ENCODE data around the gene GRIP1.

GRIP1 gene

DNA sequence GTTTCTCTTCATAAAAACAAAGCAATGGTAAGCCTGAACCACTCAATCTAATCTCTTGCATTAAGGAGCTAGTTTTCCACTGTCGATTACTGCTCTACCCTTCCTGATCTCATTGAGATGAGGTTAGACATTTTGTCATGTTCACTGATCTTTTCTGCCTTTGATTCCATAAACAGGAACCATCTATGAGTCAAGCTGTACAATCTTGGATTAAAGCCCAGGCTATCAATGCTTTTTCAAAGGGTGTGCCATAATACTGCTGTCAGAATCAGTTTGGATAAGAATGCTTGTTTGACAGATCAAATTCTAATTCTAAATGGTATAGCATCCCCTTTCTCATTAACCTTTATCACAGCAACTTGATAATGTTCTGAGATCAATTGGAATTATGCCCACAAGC is 16.1 kb downstream of the GRIP1 start:
- no peak overlapping the region for H3K4me3 ChIP-seq (ENCODE audit: insufficient read length, low read depth)
- H3K9ac ChIP-seq (ENCODE audit: insufficient read length, low read depth), result no peak overlapping the region
- H3K36me3 ChIP-seq (ENCODE audit: insufficient read depth, insufficient read length, low read length), result no peaks in the 10 kb centered on the region
- H3K4me1 ChIP-seq (ENCODE audit: insufficient read depth, insufficient read length), result no peaks in the 10 kb centered on the region
- no peak for DNase-seq (ENCODE audit: low read depth, low spot score)
- no peaks in the 10 kb centered on the region for H3K9me3 ChIP-seq (ENCODE audit: insufficient read depth, low read length)
- H3K27me3 ChIP-seq (ENCODE audit: insufficient read depth, insufficient read length), result no peaks in the 10 kb centered on the region
- TF ChIP-seq ZNF274 (IDR thresholded peaks at IDR 0.05; ENCODE audit: low read depth, low read length) (no peak), YY1 (IDR thresholded peaks at IDR 0.05; ENCODE audit: insufficient read depth, insufficient read length) (no peak)

DNA sequence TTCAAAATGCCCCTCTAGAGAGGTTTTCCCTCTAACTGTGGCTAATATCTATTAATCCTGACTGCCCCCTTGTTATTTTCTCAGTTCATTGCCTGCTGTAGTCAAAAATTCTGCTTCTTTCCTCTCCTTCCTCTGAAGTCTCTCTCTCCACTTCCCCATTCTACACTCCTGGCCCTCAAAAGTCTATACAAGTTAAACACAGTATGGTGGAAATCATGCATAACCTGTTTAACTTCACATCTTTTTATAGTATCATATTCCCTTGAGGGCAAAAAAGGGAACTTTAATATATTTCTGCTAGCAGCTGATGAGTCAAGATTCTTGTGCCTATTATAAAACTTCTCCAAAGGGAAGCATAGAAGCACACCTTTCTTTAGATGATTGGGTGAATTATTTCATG is 16.7 kb downstream of the GRIP1 start:
- H3K9ac ChIP-seq (ENCODE audit: insufficient read length, low read depth), result no peak overlapping the region
- H3K4me3 ChIP-seq (ENCODE audit: insufficient read length, low read depth), result no peak overlapping the region
- TF ChIP-seq SUZ12 (IDR thresholded peaks at IDR 0.05; ENCODE audit: extremely low read depth, insufficient read depth, insufficient read length), result no peak
- TF ChIP-seq ZNF274 (IDR thresholded peaks at IDR 0.05; ENCODE audit: low read depth, low read length), result no peak
- TF ChIP-seq YY1 (IDR thresholded peaks at IDR 0.05; ENCODE audit: insufficient read depth, insufficient read length), result no peak
- no peaks in the 10 kb centered on the region for H3K4me1 ChIP-seq (ENCODE audit: insufficient read depth, insufficient read length)
- H3K9me3 ChIP-seq (ENCODE audit: insufficient read depth, low read length), result no peaks in the 10 kb centered on the region
- no peak for DNase-seq (ENCODE audit: low read depth, low spot score)
- H3K36me3 ChIP-seq (ENCODE audit: insufficient read depth, insufficient read length, low read length), result no peaks in the 10 kb centered on the region
- H3K27me3 ChIP-seq (ENCODE audit: insufficient read depth, insufficient read length), result no peaks in the 10 kb centered on the region

DNA sequence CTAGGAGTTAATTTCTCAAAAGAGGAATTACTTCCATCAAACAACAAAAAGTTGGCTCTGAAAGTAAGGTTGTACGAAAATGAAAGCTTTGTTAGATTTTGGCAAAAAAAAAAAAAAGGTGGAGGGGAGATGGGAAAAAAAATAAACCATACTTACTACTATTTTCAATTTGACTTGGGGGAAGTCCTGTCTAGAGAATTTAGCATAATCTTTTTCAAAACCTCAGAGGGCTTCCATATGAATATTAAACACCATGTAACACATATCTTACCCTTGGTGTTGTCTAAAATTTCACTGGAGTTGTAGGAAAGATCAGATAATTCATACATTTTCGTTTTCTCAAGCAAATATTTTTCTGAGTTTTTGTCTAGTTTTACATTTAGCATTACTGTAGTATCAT is 17.5 kb downstream of the GRIP1 start:
- H3K9ac ChIP-seq (ENCODE audit: insufficient read length, low read depth), result no peak overlapping the region
- H3K36me3 ChIP-seq (ENCODE audit: insufficient read depth, insufficient read length, low read length), result no peaks in the 10 kb centered on the region
- H3K9me3 ChIP-seq (ENCODE audit: insufficient read depth, low read length), result no peaks in the 10 kb centered on the region
- no peaks in the 10 kb centered on the region for H3K27me3 ChIP-seq (ENCODE audit: insufficient read depth, insufficient read length)
- DNase-seq (ENCODE audit: low read depth, low spot score), result no peak
- H3K4me3 ChIP-seq (ENCODE audit: insufficient read length, low read depth), result no peak overlapping the region
- no peaks in the 10 kb centered on the region for H3K4me1 ChIP-seq (ENCODE audit: insufficient read depth, insufficient read length)
- TF ChIP-seq ZNF274 (IDR thresholded peaks at IDR 0.05; ENCODE audit: low read depth, low read length), result no peak
- no peak for TF ChIP-seq SUZ12 (IDR thresholded peaks at IDR 0.05; ENCODE audit: extremely low read depth, insufficient read depth, insufficient read length)
- TF ChIP-seq YY1 (IDR thresholded peaks at IDR 0.05; ENCODE audit: insufficient read depth, insufficient read length), result no peak

DNA sequence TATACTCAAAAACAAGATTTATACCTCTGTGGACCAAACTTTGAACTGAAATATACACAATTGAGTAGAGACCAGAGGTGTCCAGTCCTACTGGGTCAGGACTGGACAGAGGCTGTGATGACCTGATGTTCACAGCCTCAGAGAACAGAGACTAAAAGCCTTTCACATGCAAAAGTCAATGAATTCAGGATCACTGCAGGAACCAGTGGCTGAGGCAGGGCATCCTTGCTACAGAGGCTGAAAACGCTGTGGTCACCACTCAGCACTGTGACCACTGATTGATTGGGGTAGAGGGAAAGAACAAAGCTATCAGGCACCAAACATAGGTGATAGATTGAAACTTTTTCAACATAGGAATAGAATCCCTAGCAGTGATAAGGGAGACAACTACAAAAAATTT is 25.1 kb downstream of the GRIP1 start:
- DNase-seq (ENCODE audit: low read depth, low spot score), result peak; percentile 9
- no peak overlapping the region for H3K4me3 ChIP-seq (ENCODE audit: insufficient read length, low read depth)
- H3K4me1 ChIP-seq (ENCODE audit: insufficient read depth, insufficient read length), result no peaks in the 10 kb centered on the region
- H3K9me3 ChIP-seq (ENCODE audit: insufficient read depth, low read length), result no peaks in the 10 kb centered on the region
- H3K9ac ChIP-seq (ENCODE audit: insufficient read length, low read depth), result no peak overlapping the region
- TF ChIP-seq SUZ12 (IDR thresholded peaks at IDR 0.05; ENCODE audit: extremely low read depth, insufficient read depth, insufficient read length) (no peak), ZNF274 (IDR thresholded peaks at IDR 0.05; ENCODE audit: low read depth, low read length) (no peak), YY1 (IDR thresholded peaks at IDR 0.05; ENCODE audit: insufficient read depth, insufficient read length) (no peak)
- no peaks in the 10 kb centered on the region for H3K36me3 ChIP-seq (ENCODE audit: insufficient read depth, insufficient read length, low read length)
- H3K27me3 ChIP-seq (ENCODE audit: insufficient read depth, insufficient read length), result no peaks in the 10 kb centered on the region

DNA sequence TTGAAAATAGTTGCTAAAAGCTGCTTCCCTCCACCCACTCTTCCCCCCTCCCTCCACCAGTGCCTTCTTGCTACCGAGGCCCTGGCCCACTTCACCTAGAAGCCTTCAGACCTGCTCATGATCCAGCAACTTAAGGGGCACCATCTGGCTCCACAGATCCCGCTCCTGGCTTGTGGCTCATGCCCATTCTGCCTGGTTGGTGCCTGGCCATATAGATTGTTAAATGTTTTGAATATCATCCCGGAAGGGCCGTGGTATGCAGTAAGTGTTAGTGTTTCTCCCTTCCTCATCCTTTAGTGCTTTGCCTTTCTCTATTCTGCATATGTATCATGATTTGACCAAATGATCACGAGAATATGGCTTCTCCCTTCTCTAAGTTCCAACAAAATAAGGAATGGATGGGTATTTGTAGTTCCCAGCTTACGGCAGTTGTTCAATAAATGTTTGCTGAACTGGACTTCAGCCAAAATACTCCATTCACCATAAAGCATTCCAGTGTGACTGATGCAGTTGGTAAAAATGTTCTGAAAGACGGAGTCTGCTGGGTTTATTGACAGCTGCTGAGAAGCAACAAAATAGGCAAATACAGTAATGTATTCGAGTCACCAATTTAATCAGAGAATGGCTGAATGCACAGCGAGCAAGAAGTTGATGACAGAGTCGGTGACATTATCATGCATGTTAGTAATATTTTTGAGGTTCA is 30.7 kb downstream of the GRIP1 start:
- Histone ChIP-seq H3K9me3 (ENCODE audit: insufficient read depth, low read length) (no peaks in the 10 kb centered on the region), H3K4me1 (ENCODE audit: insufficient read depth, insufficient read length) (no peaks in the 10 kb centered on the region), H3K9ac (ENCODE audit: insufficient read length, low read depth) (no peak overlapping the region), H3K27me3 (ENCODE audit: insufficient read depth, insufficient read length) (no peaks in the 10 kb centered on the region), H3K36me3 (ENCODE audit: insufficient read depth, insufficient read length, low read length) (no peaks in the 10 kb centered on the region), H3K4me3 (ENCODE audit: insufficient read length, low read depth) (no peak overlapping the region)
- TF ChIP-seq YY1 (IDR thresholded peaks at IDR 0.05; ENCODE audit: insufficient read depth, insufficient read length) (no peak), ZNF274 (IDR thresholded peaks at IDR 0.05; ENCODE audit: low read depth, low read length) (no peak), SUZ12 (IDR thresholded peaks at IDR 0.05; ENCODE audit: extremely low read depth, insufficient read depth, insufficient read length) (no peak)
- no peak for DNase-seq (ENCODE audit: low read depth, low spot score)

DNA sequence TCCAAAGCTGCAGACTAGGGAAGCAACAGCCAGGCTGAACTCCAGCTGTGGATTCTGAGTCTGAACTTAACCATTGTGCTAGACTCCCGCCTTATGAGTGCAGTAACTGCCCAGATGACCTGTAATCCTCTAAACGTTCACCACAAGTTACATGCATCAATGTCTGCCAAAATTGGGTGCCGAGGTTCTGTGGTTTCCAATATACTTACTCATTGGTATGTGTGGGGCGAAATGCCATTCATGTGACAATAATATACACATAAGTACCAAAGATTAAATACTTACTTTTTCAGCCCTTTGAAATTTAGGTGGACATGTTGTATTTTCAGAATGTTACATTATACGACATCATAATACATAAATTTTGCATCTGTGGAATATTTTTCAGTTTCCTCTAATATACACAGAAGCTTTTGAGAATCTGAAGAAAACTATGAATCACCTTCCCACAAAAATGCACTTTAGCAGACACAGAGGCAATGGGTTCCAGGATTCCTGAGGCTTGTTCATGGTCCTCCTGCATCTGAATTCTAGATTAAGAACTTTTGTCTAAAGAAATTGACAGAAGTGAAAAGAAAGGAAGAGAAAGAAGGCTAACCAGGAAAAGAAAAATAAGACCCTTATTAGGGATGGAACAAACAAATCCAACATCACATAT is 31.7 kb downstream of the GRIP1 start:
- Histone ChIP-seq H3K9me3 (ENCODE audit: insufficient read depth, low read length) (no peaks in the 10 kb centered on the region), H3K36me3 (ENCODE audit: insufficient read depth, insufficient read length, low read length) (no peaks in the 10 kb centered on the region), H3K4me3 (ENCODE audit: insufficient read length, low read depth) (no peak overlapping the region), H3K27me3 (ENCODE audit: insufficient read depth, insufficient read length) (no peaks in the 10 kb centered on the region), H3K9ac (ENCODE audit: insufficient read length, low read depth) (no peak overlapping the region), H3K4me1 (ENCODE audit: insufficient read depth, insufficient read length) (no peaks in the 10 kb centered on the region)
- no peak for TF ChIP-seq SUZ12 (IDR thresholded peaks at IDR 0.05; ENCODE audit: extremely low read depth, insufficient read depth, insufficient read length)
- no peak for TF ChIP-seq ZNF274 (IDR thresholded peaks at IDR 0.05; ENCODE audit: low read depth, low read length)
- TF ChIP-seq YY1 (IDR thresholded peaks at IDR 0.05; ENCODE audit: insufficient read depth, insufficient read length), result no peak
- DNase-seq (ENCODE audit: low read depth, low spot score), result no peak

DNA sequence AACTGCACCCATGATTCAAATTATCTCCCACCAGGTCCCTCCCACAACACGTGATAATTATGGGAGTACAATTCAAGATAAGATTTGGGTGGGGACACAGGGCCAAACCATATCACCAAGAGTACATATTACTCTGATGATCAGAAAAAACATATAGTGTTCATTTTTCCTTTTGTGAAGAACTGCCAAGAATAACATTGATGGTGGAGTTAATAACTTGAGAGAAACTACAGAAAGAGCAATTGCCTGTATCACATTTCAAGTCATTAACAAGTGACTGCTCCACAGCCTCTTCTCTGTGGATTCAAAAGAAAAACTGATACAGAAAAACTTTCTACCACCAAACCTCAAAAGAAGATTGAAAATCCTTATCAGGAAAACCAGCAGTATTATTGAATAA is 34.7 kb downstream of the GRIP1 start:
- Histone ChIP-seq H3K4me1 (ENCODE audit: insufficient read depth, insufficient read length) (no peaks in the 10 kb centered on the region), H3K9me3 (ENCODE audit: insufficient read depth, low read length) (no peaks in the 10 kb centered on the region), H3K9ac (ENCODE audit: insufficient read length, low read depth) (no peak overlapping the region), H3K27me3 (ENCODE audit: insufficient read depth, insufficient read length) (no peaks in the 10 kb centered on the region), H3K4me3 (ENCODE audit: insufficient read length, low read depth) (no peak overlapping the region), H3K36me3 (ENCODE audit: insufficient read depth, insufficient read length, low read length) (no peaks in the 10 kb centered on the region)
- no peak for DNase-seq (ENCODE audit: low read depth, low spot score)
- no peak for TF ChIP-seq SUZ12 (IDR thresholded peaks at IDR 0.05; ENCODE audit: extremely low read depth, insufficient read depth, insufficient read length)
- no peak for TF ChIP-seq YY1 (IDR thresholded peaks at IDR 0.05; ENCODE audit: insufficient read depth, insufficient read length)
- TF ChIP-seq ZNF274 (IDR thresholded peaks at IDR 0.05; ENCODE audit: low read depth, low read length), result no peak

Data from NT2/D1 (cell line).